ENCODE results near the gene NPTX2. TPM values are rescaled to one million over a fixed set of nuclear protein-coding genes. Genes with fewer than 3 reads are reported as not detected.

NPTX2 gene
- not detected in 2 replicates for total RNA-seq

GRCh38 chr7:98617051-98617959 lies at the start of gene NPTX2:
TSS of gene NPTX2 (plus strand) at chr7:98617285. CDS start at chr7:98617462, 177 bp downstream.

Other genes starting within 250 kb of the NPTX2 start
- gene BAIAP2L1, start 216.2 kb upstream of the NPTX2 start, total RNA-seq = 0.71 and 1.2 TPM in 2 replicates